GM12878 (cell line): ENCODE measurements around the gene RFPL1. TPM values are rescaled to one million over a fixed set of nuclear protein-coding genes. Genes with fewer than 3 reads are reported as not detected.
A peak's percentile ranks its signal among the peaks of the same experiment; 100 is the strongest.

Source experiments
- ATAC-seq: fragments of 200-7000 bp; cut with Tn5 transposase; 3 replicates; pipeline ENCODE4 v1.9.1; 2020; ENCODE audit warnings: mild to moderate bottlenecking, moderate library complexity
- BruUV-seq: library from RNA; stranded (reverse); fragments of 400-500 nt; replicated peaks from 2 replicates; lab custom pipeline; 2021; lab: Mats Ljungman, UMichigan
- CTCF ChIA-PET: fragments of 300-600 bp; sonication (Branson Sonifier 250); formaldehyde crosslinking; extraction: SDS; loops from one replicate; lab custom pipeline; 2021; ENCODE audit warnings: inconsistent platforms; lab: Yijun Ruan, JAX
- POLR2A ChIA-PET: fragments of 350-600 bp; formaldehyde crosslinking; extraction: SDS; loops from one replicate; lab custom pipeline; 2021; ENCODE audit warnings: inconsistent platforms; lab: Charles Lee
- RAD21 ChIA-PET: fragments of 300-600 bp; sonication (Branson Sonifier 250); formaldehyde crosslinking; loops from one replicate; lab custom pipeline; 2023; ENCODE audit warnings: antibody characterized with exemption; ENCODE audit not compliant: unreplicated experiment; lab: Charles Lee
- SMC1A ChIA-PET: fragments of 300-600 bp; sonication (Branson Sonifier 250); formaldehyde crosslinking; loops from one replicate; lab custom pipeline; 2023; ENCODE audit not compliant: unreplicated experiment, uncharacterized antibody; lab: Charles Lee
- DNase-seq: peaks from one replicate; pipeline ENCODE4 v3.0.0-alpha.2; 2011; ENCODE audit warnings: low read depth, low spot score
- FAIRE-seq: peaks from 3 replicates; lab custom pipeline; 2011; peaks lifted over from hg19 to GRCh38; lab: Jason Lieb, UNC
- H2AFZ ChIP-seq: 2 replicates; pipeline ENCODE4 v1.6.0; 2011; ENCODE audit warnings: low read depth, low read length, control low read depth; ENCODE audit not compliant: control insufficient read depth
- H3K27ac ChIP-seq: 2 replicates; pipeline ENCODE4 v1.5.1; 2011; ENCODE audit warnings: control low read depth; ENCODE audit not compliant: control insufficient read depth, insufficient read depth
- H3K27me3 ChIP-seq, 2 experiments: replicated peaks in 1 of 2; 2 replicates each; pipeline versions ENCODE4 v1.6.0 to v1.6.1; 2011; ENCODE audit warnings: low read length in 1 of 2; ENCODE audit not compliant: control insufficient read depth in 2 of 2, insufficient read depth in 2 of 2
- H3K36me3 ChIP-seq, 2 experiments: 2 replicates each; pipeline ENCODE4 v1.5.1; 2011; ENCODE audit warnings: low read length in 1 of 2; ENCODE audit not compliant: control insufficient read depth in 2 of 2, insufficient read depth in 2 of 2
- H3K4me1 ChIP-seq: 2 replicates; pipeline ENCODE4 v1.6.1; 2011; ENCODE audit warnings: mild to moderate bottlenecking, low read length, moderate library complexity, mixed read lengths; ENCODE audit not compliant: control insufficient read depth, insufficient read depth
- H3K4me2 ChIP-seq: 2 replicates; pipeline ENCODE4 v1.6.0; 2011; ENCODE audit warnings: control low read depth; ENCODE audit not compliant: control insufficient read depth, insufficient read depth
- H3K4me3 ChIP-seq: fragments of 200-600 bp; sonication (generic); 2 replicates; pipeline ENCODE4 v1.5.1; 2016
- H3K79me2 ChIP-seq: 2 replicates; pipeline ENCODE4 v1.6.0; 2011; ENCODE audit warnings: low read length; ENCODE audit not compliant: control insufficient read depth, insufficient read depth
- H3K9ac ChIP-seq: 2 replicates; pipeline ENCODE4 v1.8.0; 2011; ENCODE audit warnings: low read length, control low read depth, mixed read lengths; ENCODE audit not compliant: control insufficient read depth, insufficient read depth
- H3K9me3 ChIP-seq: replicated peaks from 3 replicates; pipeline ENCODE4 v1.5.1; 2011; ENCODE audit warnings: mild to moderate bottlenecking, low read length; ENCODE audit not compliant: control insufficient read depth, insufficient read depth
- H4K20me1 ChIP-seq: 2 replicates; pipeline ENCODE4 v1.6.0; 2011; ENCODE audit not compliant: control insufficient read depth, insufficient read depth
- CREB1 ChIP-seq: IDR thresholded peaks from 2 replicates; pipeline ENCODE4 v1.6.1; 2012; ENCODE audit warnings: low read depth, mild to moderate bottlenecking, inconsistent platforms
- CREM ChIP-seq: IDR thresholded peaks from 2 replicates; pipeline ENCODE4 v1.6.1; 2014; ENCODE audit warnings: antibody characterized with exemption, low read depth
- IKZF1 ChIP-seq: fragments of 450-650 bp; conservative IDR thresholded peaks from 2 replicates; pipeline ENCODE4 v1.6.1; 2017; ENCODE audit warnings: antibody characterized with exemption, mild to moderate bottlenecking
- LARP7 ChIP-seq: fragments of 450-650 bp; IDR thresholded peaks from 2 replicates; pipeline ENCODE4 v1.6.1; 2017; ENCODE audit warnings: mild to moderate bottlenecking
- PAX8 ChIP-seq: fragments of 450-650 bp; IDR thresholded peaks from 2 replicates; pipeline ENCODE4 v1.6.1; 2017; ENCODE audit warnings: mild to moderate bottlenecking, moderate library complexity
- RAD21 ChIP-seq: IDR thresholded peaks from 2 replicates; pipeline ENCODE4 v1.6.1; 2011; ENCODE audit warnings: mild to moderate bottlenecking, low read depth, low read length, moderate library complexity; ENCODE audit not compliant: insufficient read depth
- WGBS: methylation state at CpG from one replicate; pipeline ENCODE4 v1.1.6; 2016; ENCODE audit warnings: low lambda C conversion rate; ENCODE audit not compliant: insufficient replicate concordance, insufficient coverage; ENCODE audit errors: missing lambda C conversion rate; 5-methylcytosine and 5-hydroxymethylcytosine counted together
- in situ Hi-C: fragments of 300-500 bp; cut with MboI; formaldehyde crosslinking; loops from 9 replicates; pipeline ENCODE4 v1.14.3; 2018; ENCODE audit warnings: mixed read lengths
- intact Hi-C: fragments of 100-400 bp; cut with micrococcal nuclease; formaldehyde crosslinking; loops from one replicate; pipeline ENCODE4 v1.14.2; 2022; ENCODE audit not compliant: unreplicated experiment
- polyA plus RNA-seq, 11 experiments: library from polyadenylated mRNA; depleted of rRNA in 4 of 11; unstranded in 6 of 11; stranded (reverse) in 5 of 11; fragments of >200 nt; fragmentation: Nextera tagmentation in 4 of 11; fragmentation: Illumina TruSeq in 1 of 11; extraction: Ambion mirVana in 4 of 11; extraction: Trizol in 1 of 11; gene quantifications; 1 replicate in 1 of 11; 2 replicates in 10 of 11; pipeline versions ENCODE4 v1.2.1 to v1.2.3, GENCODE V29; 2011 to 2016; ENCODE audit warnings: inconsistent platforms in 2 of 11, missing spikeins in 2 of 11, low read depth in 1 of 11
- total RNA-seq, 4 experiments: library from RNA; depleted of rRNA in 3 of 4; stranded (reverse); fragments of >200 nt in 3 of 4; fragmentation: Illumina TruSeq in 1 of 4; extraction: Trizol in 1 of 4; gene quantifications; 2 replicates each; pipeline versions ENCODE4 v1.2.1 to v1.2.3, GENCODE V29; 2013 to 2021
- TF ChIP-seq, protein P1 (sequence below), 3 experiments: IDR thresholded peaks in 2 of 3; conservative IDR thresholded peaks in 1 of 3; 2 replicates each; pipeline ENCODE4 v1.5.1; 2011; ENCODE audit warnings: low read depth in 3 of 3, low read length in 3 of 3, mild to moderate bottlenecking in 3 of 3, control low read depth in 2 of 3, moderate library complexity in 2 of 3, inconsistent platforms in 1 of 3, mixed read lengths in 1 of 3; ENCODE audit not compliant: control insufficient read depth in 2 of 3, insufficient read depth in 1 of 3; ENCODE audit errors: extremely low read depth in 1 of 3
- TF ChIP-seq, protein P2 (sequence below): IDR thresholded peaks from 2 replicates; pipeline ENCODE4 v1.6.1; 2012; ENCODE audit warnings: low read depth, low read length, improper control_type of control experiment

Gene RFPL1
- total and polyA plus RNA-seq, 10 of the 15 experiments (the other 5 are each of a cell fraction or from before 2014, with no cell fraction given): 0.13 TPM; not detected in 9

DNA sequence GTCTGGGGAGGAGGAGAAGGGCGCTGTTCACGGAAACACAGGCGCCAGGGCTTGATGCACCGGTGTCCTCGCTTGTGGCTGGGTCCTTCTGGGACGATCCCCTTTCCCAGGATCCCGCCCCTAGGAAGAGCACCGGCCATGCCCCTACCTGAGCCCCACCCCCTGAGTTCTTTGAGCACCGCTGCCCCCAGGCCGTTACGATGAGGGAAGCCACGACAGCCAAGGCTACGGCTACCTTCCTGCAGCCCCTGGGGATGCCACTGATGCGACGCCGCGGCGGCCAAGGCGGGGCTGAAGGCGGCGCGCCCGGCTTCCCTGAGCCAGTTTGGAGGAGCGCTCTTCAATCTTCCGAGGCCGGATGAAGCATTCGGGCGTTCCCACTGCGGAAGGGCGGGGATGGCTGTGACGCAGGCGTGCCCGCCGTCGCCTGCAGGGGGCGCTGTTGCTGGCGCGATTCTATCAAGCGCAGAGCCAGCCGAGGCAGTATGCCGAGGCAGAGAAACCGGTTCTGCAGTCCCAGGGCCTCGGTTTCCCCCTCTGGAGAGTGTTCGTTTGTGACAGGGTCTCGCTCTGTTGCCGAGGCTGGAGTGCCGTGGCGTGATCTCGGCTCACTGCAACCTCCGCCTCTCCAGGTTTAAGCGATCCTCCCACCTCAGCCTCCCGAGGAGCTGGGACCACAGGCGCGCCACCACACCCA lies 31.9 kb downstream of the RFPL1 start:
- no peak for DNase-seq
- ChIA-PET CTCF (interaction anchor here (0.6 to 1.3 kb wide), 5 partner anchors 13 to 176 kb away, joined by 3 to 4 read pairs (median 3); no protein-coding TSS in a partner anchor), SMC1A (interaction anchor here (1.4 to 1.8 kb wide), 2 partner anchors 54 to 83 kb away, joined by 4 to 7 read pairs; partner anchors contain the start of gene THOC5), POLR2A (no interaction called here), RAD21 (no interaction called here)
- in situ Hi-C loops (no loop called here), intact Hi-C loops (no loop called here)
- H3K27me3 ChIP-seq: peaks cover 0 to 3% of the 10 kb centered on the region in 2 experiments; a peak in 3 of 4 replicates
- no peaks in the 10 kb centered on the region; the same call in 1 of the 2 replicates for H3K4me1 ChIP-seq
- peak; percentile 94 for ATAC-seq
- FAIRE-seq: no peak
- no TSS peak for BruUV-seq
- no peaks in the 10 kb centered on the region for H3K9me3 ChIP-seq
- peak overlapping the region; percentile 43 for H2AFZ ChIP-seq
- TF ChIP-seq IKZF1 (peak; percentile 33), PAX8 (no peak), CREB1 (peak; percentile 81), RAD21 (0 out of 2 replicates have a peak, but pooled peaks have one; percentile 30), LARP7 (0 out of 2 replicates have a peak, but pooled peaks have one; percentile 38), CREM (peak; percentile 93)
- TF ChIP-seq, protein P1, sequence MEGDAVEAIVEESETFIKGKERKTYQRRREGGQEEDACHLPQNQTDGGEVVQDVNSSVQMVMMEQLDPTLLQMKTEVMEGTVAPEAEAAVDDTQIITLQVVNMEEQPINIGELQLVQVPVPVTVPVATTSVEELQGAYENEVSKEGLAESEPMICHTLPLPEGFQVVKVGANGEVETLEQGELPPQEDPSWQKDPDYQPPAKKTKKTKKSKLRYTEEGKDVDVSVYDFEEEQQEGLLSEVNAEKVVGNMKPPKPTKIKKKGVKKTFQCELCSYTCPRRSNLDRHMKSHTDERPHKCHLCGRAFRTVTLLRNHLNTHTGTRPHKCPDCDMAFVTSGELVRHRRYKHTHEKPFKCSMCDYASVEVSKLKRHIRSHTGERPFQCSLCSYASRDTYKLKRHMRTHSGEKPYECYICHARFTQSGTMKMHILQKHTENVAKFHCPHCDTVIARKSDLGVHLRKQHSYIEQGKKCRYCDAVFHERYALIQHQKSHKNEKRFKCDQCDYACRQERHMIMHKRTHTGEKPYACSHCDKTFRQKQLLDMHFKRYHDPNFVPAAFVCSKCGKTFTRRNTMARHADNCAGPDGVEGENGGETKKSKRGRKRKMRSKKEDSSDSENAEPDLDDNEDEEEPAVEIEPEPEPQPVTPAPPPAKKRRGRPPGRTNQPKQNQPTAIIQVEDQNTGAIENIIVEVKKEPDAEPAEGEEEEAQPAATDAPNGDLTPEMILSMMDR (IDR thresholded peaks at IDR 0.05 in 2 of 3, conservative IDR thresholded peaks at IDR 0.05 in 1 of 3; ENCODE audit: control insufficient read depth in 2 of 3, extremely low read depth in 1 of 3, insufficient read depth in 1 of 3, low read depth in 3 of 3, low read length in 3 of 3): peak; percentile 64 to 81 (median 77)
- TF ChIP-seq, protein P2, sequence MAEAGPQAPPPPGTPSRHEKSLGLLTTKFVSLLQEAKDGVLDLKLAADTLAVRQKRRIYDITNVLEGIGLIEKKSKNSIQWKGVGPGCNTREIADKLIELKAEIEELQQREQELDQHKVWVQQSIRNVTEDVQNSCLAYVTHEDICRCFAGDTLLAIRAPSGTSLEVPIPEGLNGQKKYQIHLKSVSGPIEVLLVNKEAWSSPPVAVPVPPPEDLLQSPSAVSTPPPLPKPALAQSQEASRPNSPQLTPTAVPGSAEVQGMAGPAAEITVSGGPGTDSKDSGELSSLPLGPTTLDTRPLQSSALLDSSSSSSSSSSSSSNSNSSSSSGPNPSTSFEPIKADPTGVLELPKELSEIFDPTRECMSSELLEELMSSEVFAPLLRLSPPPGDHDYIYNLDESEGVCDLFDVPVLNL: no peak
- peak overlapping the region; percentile 27; the same call in 1 of the 2 replicates for H3K4me2 ChIP-seq
- no peaks in the 10 kb centered on the region for H3K79me2 ChIP-seq
- no peaks in the 10 kb centered on the region for H4K20me1 ChIP-seq
- H3K36me3 ChIP-seq: no peaks in the 10 kb centered on the region
- H3K27ac ChIP-seq: no peak overlapping the region
- 37% methylated on average over 48 of the region's 54 CpGs for WGBS
- peak overlapping the region; percentile 67; the same call in 1 of the 2 replicates for H3K4me3 ChIP-seq
- H3K9ac ChIP-seq: no peak overlapping the region
